GM12878 (cell line): Measurements from ENCODE around the gene RCAN2. TPM values are rescaled to one million over a fixed set of nuclear protein-coding genes. Genes with fewer than 3 reads are reported as not detected.

Source experiments
- ATAC-seq: fragments of 200-7000 bp; cut with Tn5 transposase; 3 replicates; pipeline ENCODE4 v1.9.1; 2020; ENCODE audit warnings: mild to moderate bottlenecking, moderate library complexity
- BruUV-seq: library from RNA; stranded (reverse); fragments of 400-500 nt; replicated peaks from 2 replicates; lab custom pipeline; 2021; lab: Mats Ljungman, UMichigan
- CTCF ChIA-PET: fragments of 300-600 bp; sonication (Branson Sonifier 250); formaldehyde crosslinking; extraction: SDS; loops from one replicate; lab custom pipeline; 2021; ENCODE audit warnings: inconsistent platforms; lab: Yijun Ruan, JAX
- POLR2A ChIA-PET: fragments of 350-600 bp; formaldehyde crosslinking; extraction: SDS; loops from one replicate; lab custom pipeline; 2021; ENCODE audit warnings: inconsistent platforms; lab: Charles Lee
- RAD21 ChIA-PET: fragments of 300-600 bp; sonication (Branson Sonifier 250); formaldehyde crosslinking; loops from one replicate; lab custom pipeline; 2023; ENCODE audit warnings: antibody characterized with exemption; ENCODE audit not compliant: unreplicated experiment; lab: Charles Lee
- SMC1A ChIA-PET: fragments of 300-600 bp; sonication (Branson Sonifier 250); formaldehyde crosslinking; loops from one replicate; lab custom pipeline; 2023; ENCODE audit not compliant: unreplicated experiment, uncharacterized antibody; lab: Charles Lee
- DNase-seq: peaks from one replicate; pipeline ENCODE4 v3.0.0-alpha.2; 2011; ENCODE audit warnings: low read depth, low spot score
- FAIRE-seq: peaks from 3 replicates; lab custom pipeline; 2011; peaks lifted over from hg19 to GRCh38; lab: Jason Lieb, UNC
- H2AFZ ChIP-seq: 2 replicates; pipeline ENCODE4 v1.6.0; 2011; ENCODE audit warnings: low read depth, low read length, control low read depth; ENCODE audit not compliant: control insufficient read depth
- H3K27ac ChIP-seq: 2 replicates; pipeline ENCODE4 v1.5.1; 2011; ENCODE audit warnings: control low read depth; ENCODE audit not compliant: control insufficient read depth, insufficient read depth
- H3K27me3 ChIP-seq, 2 experiments: replicated peaks in 1 of 2; 2 replicates each; pipeline versions ENCODE4 v1.6.0 to v1.6.1; 2011; ENCODE audit warnings: low read length in 1 of 2; ENCODE audit not compliant: control insufficient read depth in 2 of 2, insufficient read depth in 2 of 2
- H3K36me3 ChIP-seq, 2 experiments: 2 replicates each; pipeline ENCODE4 v1.5.1; 2011; ENCODE audit warnings: low read length in 1 of 2; ENCODE audit not compliant: control insufficient read depth in 2 of 2, insufficient read depth in 2 of 2
- H3K4me1 ChIP-seq: 2 replicates; pipeline ENCODE4 v1.6.1; 2011; ENCODE audit warnings: mild to moderate bottlenecking, low read length, moderate library complexity, mixed read lengths; ENCODE audit not compliant: control insufficient read depth, insufficient read depth
- H3K4me2 ChIP-seq: 2 replicates; pipeline ENCODE4 v1.6.0; 2011; ENCODE audit warnings: control low read depth; ENCODE audit not compliant: control insufficient read depth, insufficient read depth
- H3K4me3 ChIP-seq: fragments of 200-600 bp; sonication (generic); 2 replicates; pipeline ENCODE4 v1.5.1; 2016
- H3K79me2 ChIP-seq: 2 replicates; pipeline ENCODE4 v1.6.0; 2011; ENCODE audit warnings: low read length; ENCODE audit not compliant: control insufficient read depth, insufficient read depth
- H3K9ac ChIP-seq: 2 replicates; pipeline ENCODE4 v1.8.0; 2011; ENCODE audit warnings: low read length, control low read depth, mixed read lengths; ENCODE audit not compliant: control insufficient read depth, insufficient read depth
- H3K9me3 ChIP-seq: replicated peaks from 3 replicates; pipeline ENCODE4 v1.5.1; 2011; ENCODE audit warnings: mild to moderate bottlenecking, low read length; ENCODE audit not compliant: control insufficient read depth, insufficient read depth
- H4K20me1 ChIP-seq: 2 replicates; pipeline ENCODE4 v1.6.0; 2011; ENCODE audit not compliant: control insufficient read depth, insufficient read depth
- CBX5 ChIP-seq: sonication (generic); IDR thresholded peaks from 2 replicates; pipeline ENCODE4 v1.6.1; 2016; ENCODE audit warnings: low read depth, moderate library complexity, mild to moderate bottlenecking, inconsistent platforms
- CHD2 ChIP-seq: IDR thresholded peaks from 2 replicates; pipeline ENCODE4 v1.6.1; 2011; ENCODE audit warnings: low read depth, low read length, improper control_type of control experiment, borderline replicate concordance
- KDM1A ChIP-seq: fragments of 200-600 bp; sonication (generic); IDR thresholded peaks from 2 replicates; pipeline ENCODE4 v1.6.1; 2016; ENCODE audit warnings: borderline replicate concordance
- MEF2A ChIP-seq: IDR thresholded peaks from 2 replicates; pipeline ENCODE4 v1.6.1; 2011; ENCODE audit warnings: low read depth, mild to moderate bottlenecking, low read length, moderate library complexity; ENCODE audit not compliant: insufficient read depth
- NBN ChIP-seq: fragments of 450-650 bp; IDR thresholded peaks from 2 replicates; pipeline ENCODE4 v1.6.1; 2016
- POU2F2 ChIP-seq: IDR thresholded peaks from 3 replicates; pipeline ENCODE4 v1.6.1; 2011; ENCODE audit warnings: low read depth, mild to moderate bottlenecking, low read length, borderline replicate concordance
- RAD51 ChIP-seq: fragments of 450-650 bp; IDR thresholded peaks from 2 replicates; pipeline ENCODE4 v1.6.1; 2016; ENCODE audit warnings: moderate library complexity, mild to moderate bottlenecking, inconsistent platforms
- RELA ChIP-seq: fragments of 450-650 bp; IDR thresholded peaks from 2 replicates; pipeline ENCODE4 v1.8.0; 2014; ENCODE audit warnings: borderline replicate concordance; ENCODE audit not compliant: partially characterized antibody
- RFX5 ChIP-seq: IDR thresholded peaks from 2 replicates; pipeline ENCODE4 v1.6.1; 2011; ENCODE audit warnings: low read depth, low read length, improper control_type of control experiment
- RUNX3 ChIP-seq: IDR thresholded peaks from 2 replicates; pipeline ENCODE4 v1.6.1; 2012; ENCODE audit warnings: low read length, inconsistent platforms
- TBL1XR1 ChIP-seq: IDR thresholded peaks from 2 replicates; pipeline ENCODE4 v1.6.1; 2012; ENCODE audit warnings: low read depth, low read length, improper control_type of control experiment
- ZNF274 ChIP-seq: IDR thresholded peaks from one replicate; pipeline ENCODE4 v1.8.0; 2011; ENCODE audit not compliant: insufficient read length, insufficient read depth
- ZNF622 ChIP-seq: fragments of 450-650 bp; IDR thresholded peaks from 2 replicates; pipeline ENCODE4 v1.6.1; 2017; ENCODE audit warnings: mild to moderate bottlenecking, inconsistent platforms
- WGBS: methylation state at CpG from one replicate; pipeline ENCODE4 v1.1.6; 2016; ENCODE audit warnings: low lambda C conversion rate; ENCODE audit not compliant: insufficient replicate concordance, insufficient coverage; ENCODE audit errors: missing lambda C conversion rate; 5-methylcytosine and 5-hydroxymethylcytosine counted together
- in situ Hi-C: fragments of 300-500 bp; cut with MboI; formaldehyde crosslinking; loops from 9 replicates; pipeline ENCODE4 v1.14.3; 2018; ENCODE audit warnings: mixed read lengths
- intact Hi-C: fragments of 100-400 bp; cut with micrococcal nuclease; formaldehyde crosslinking; loops from one replicate; pipeline ENCODE4 v1.14.2; 2022; ENCODE audit not compliant: unreplicated experiment
- polyA plus RNA-seq, 11 experiments: library from polyadenylated mRNA; depleted of rRNA in 4 of 11; unstranded in 6 of 11; stranded (reverse) in 5 of 11; fragments of >200 nt; fragmentation: Nextera tagmentation in 4 of 11; fragmentation: Illumina TruSeq in 1 of 11; extraction: Ambion mirVana in 4 of 11; extraction: Trizol in 1 of 11; gene quantifications; 1 replicate in 1 of 11; 2 replicates in 10 of 11; pipeline versions ENCODE4 v1.2.1 to v1.2.3, GENCODE V29; 2011 to 2016; ENCODE audit warnings: inconsistent platforms in 2 of 11, missing spikeins in 2 of 11, low read depth in 1 of 11
- total RNA-seq, 4 experiments: library from RNA; depleted of rRNA in 3 of 4; stranded (reverse); fragments of >200 nt in 3 of 4; fragmentation: Illumina TruSeq in 1 of 4; extraction: Trizol in 1 of 4; gene quantifications; 2 replicates each; pipeline versions ENCODE4 v1.2.1 to v1.2.3, GENCODE V29; 2013 to 2021
- TF ChIP-seq, protein P1 (sequence below): fragments of 450-650 bp; IDR thresholded peaks from 2 replicates; pipeline ENCODE4 v1.6.1; 2018; ENCODE audit warnings: borderline replicate concordance, mild to moderate bottlenecking; ENCODE audit not compliant: partially characterized antibody
- TF ChIP-seq, protein P2 (sequence below): IDR thresholded peaks from 2 replicates; pipeline ENCODE4 v1.6.1; 2011; ENCODE audit warnings: mild to moderate bottlenecking, low read depth, low read length, moderate library complexity; ENCODE audit not compliant: insufficient replicate concordance
- TF ChIP-seq, protein P3 (sequence below): fragments of 450-650 bp; formaldehyde crosslinking; IDR thresholded peaks from 2 replicates; pipeline ENCODE4 v1.5.0; 2022; ENCODE audit warnings: mild to moderate bottlenecking, missing genetic modification characterization
- TF ChIP-seq, protein P4 (sequence below): IDR thresholded peaks from 2 replicates; pipeline ENCODE4 v1.6.1; 2011; ENCODE audit warnings: low read depth, mild to moderate bottlenecking, low read length, moderate library complexity, borderline replicate concordance; ENCODE audit errors: extremely low read depth

Gene RCAN2
- total and polyA plus RNA-seq, 10 of the 15 experiments (the other 5 are each of a cell fraction or from before 2014, with no cell fraction given), result 0.06 TPM; not detected in 9

DNA sequence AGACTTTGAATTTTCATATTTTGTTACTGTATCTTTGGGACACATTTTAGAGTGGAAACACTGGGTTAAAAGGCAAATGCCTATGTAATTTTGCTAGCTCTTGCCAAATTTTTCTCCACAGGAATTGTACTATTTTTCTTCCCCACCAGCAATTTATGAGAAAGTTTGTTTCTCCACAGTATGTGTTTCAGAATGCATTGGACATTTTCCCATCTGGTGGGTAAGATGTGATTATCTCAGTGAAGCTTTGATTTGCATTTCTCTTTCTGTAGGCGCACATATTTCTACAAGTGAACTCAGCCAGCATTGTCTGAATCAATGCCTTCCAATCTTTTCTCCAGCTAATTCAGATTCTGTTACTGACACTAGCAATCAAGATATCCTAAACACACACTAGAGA lies 157.8 kb downstream of the RCAN2 start:
- Histone ChIP-seq H3K4me1 (no peaks in the 10 kb centered on the region; the same call in 1 of the 2 replicates), H3K27me3 (no peaks in the 10 kb centered on the region; a peak in 2 of 4 replicates), H2AFZ (no peak overlapping the region), H4K20me1 (no peaks in the 10 kb centered on the region), H3K9ac (no peak overlapping the region), H3K9me3 (no peaks in the 10 kb centered on the region), H3K27ac (no peak overlapping the region), H3K4me3 (no peak overlapping the region), H3K36me3 (no peaks in the 10 kb centered on the region), H3K4me2 (no peak overlapping the region), H3K79me2 (no peaks in the 10 kb centered on the region)
- ChIA-PET RAD21 (no interaction called here), SMC1A (no interaction called here), POLR2A (no interaction called here), CTCF (no interaction called here)
- FAIRE-seq (no peak), DNase-seq (no peak), ATAC-seq (no peak)
- BruUV-seq, result no TSS peak
- in situ Hi-C loops, result no loop called here
- 38% methylated on average over 1 of the region's 1 CpG for WGBS
- intact Hi-C loops, result no loop called here
- no peak for TF ChIP-seq POU2F2
- TF ChIP-seq RAD51, result no peak
- no peak for TF ChIP-seq TBL1XR1
- TF ChIP-seq RELA, result no peak
- TF ChIP-seq CBX5, result no peak
- TF ChIP-seq, protein P1, sequence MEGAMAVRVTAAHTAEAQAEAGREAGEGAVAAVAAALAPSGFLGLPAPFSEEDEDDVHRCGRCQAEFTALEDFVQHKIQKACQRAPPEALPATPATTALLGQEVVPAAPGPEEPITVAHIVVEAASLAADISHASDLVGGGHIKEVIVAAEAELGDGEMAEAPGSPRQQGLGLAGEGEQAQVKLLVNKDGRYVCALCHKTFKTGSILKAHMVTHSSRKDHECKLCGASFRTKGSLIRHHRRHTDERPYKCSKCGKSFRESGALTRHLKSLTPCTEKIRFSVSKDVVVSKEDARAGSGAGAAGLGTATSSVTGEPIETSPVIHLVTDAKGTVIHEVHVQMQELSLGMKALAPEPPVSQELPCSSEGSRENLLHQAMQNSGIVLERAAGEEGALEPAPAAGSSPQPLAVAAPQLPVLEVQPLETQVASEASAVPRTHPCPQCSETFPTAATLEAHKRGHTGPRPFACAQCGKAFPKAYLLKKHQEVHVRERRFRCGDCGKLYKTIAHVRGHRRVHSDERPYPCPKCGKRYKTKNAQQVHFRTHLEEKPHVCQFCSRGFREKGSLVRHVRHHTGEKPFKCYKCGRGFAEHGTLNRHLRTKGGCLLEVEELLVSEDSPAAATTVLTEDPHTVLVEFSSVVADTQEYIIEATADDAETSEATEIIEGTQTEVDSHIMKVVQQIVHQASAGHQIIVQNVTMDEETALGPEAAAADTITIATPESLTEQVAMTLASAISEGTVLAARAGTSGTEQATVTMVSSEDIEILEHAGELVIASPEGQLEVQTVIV, result no peak
- TF ChIP-seq RFX5, result no peak
- TF ChIP-seq RUNX3, result no peak
- TF ChIP-seq ZNF274, result no peak
- TF ChIP-seq, protein P2, sequence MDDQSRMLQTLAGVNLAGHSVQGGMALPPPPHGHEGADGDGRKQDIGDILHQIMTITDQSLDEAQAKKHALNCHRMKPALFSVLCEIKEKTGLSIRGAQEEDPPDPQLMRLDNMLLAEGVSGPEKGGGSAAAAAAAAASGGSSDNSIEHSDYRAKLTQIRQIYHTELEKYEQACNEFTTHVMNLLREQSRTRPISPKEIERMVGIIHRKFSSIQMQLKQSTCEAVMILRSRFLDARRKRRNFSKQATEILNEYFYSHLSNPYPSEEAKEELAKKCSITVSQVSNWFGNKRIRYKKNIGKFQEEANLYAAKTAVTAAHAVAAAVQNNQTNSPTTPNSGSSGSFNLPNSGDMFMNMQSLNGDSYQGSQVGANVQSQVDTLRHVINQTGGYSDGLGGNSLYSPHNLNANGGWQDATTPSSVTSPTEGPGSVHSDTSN, result no peak
- TF ChIP-seq, protein P3, sequence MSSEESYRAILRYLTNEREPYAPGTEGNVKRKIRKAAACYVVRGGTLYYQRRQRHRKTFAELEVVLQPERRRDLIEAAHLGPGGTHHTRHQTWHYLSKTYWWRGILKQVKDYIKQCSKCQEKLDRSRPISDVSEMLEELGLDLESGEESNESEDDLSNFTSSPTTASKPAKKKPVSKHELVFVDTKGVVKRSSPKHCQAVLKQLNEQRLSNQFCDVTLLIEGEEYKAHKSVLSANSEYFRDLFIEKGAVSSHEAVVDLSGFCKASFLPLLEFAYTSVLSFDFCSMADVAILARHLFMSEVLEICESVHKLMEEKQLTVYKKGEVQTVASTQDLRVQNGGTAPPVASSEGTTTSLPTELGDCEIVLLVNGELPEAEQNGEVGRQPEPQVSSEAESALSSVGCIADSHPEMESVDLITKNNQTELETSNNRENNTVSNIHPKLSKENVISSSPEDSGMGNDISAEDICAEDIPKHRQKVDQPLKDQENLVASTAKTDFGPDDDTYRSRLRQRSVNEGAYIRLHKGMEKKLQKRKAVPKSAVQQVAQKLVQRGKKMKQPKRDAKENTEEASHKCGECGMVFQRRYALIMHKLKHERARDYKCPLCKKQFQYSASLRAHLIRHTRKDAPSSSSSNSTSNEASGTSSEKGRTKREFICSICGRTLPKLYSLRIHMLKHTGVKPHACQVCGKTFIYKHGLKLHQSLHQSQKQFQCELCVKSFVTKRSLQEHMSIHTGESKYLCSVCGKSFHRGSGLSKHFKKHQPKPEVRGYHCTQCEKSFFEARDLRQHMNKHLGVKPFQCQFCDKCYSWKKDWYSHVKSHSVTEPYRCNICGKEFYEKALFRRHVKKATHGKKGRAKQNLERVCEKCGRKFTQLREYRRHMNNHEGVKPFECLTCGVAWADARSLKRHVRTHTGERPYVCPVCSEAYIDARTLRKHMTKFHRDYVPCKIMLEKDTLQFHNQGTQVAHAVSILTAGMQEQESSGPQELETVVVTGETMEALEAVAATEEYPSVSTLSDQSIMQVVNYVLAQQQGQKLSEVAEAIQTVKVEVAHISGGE (CRISPR knock-in tag), result no peak
- no peak for TF ChIP-seq ZNF622
- TF ChIP-seq, protein P4, sequence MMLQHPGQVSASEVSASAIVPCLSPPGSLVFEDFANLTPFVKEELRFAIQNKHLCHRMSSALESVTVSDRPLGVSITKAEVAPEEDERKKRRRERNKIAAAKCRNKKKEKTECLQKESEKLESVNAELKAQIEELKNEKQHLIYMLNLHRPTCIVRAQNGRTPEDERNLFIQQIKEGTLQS, result no peak
- no peak for TF ChIP-seq NBN
- no peak for TF ChIP-seq CHD2
- TF ChIP-seq MEF2A, result no peak
- no peak for TF ChIP-seq KDM1A
